Neural progenitor cell (in vitro differentiated cells): ENCODE measurements around the gene PEX12. TPM values are rescaled to one million over a fixed set of nuclear protein-coding genes. Genes with fewer than 3 reads are reported as not detected.
"Not testable (repeated sequence)": the region's sequence is repeated elsewhere in the genome, so short reads cannot be mapped to it uniquely, and the experiment has no call there.

Source experiments
- DNase-seq: peaks from one replicate; pipeline ENCODE4 v3.0.0-alpha.2; 2016; ENCODE audit warnings: low spot score
- H2AFZ ChIP-seq: fragments of 200-600 bp; sonication (generic); replicated peaks from 2 replicates; pipeline ENCODE4 v1.6.1; 2016; ENCODE audit warnings: antibody characterized with exemption
- H3F3A ChIP-seq: fragments of 200-600 bp; sonication (generic); 2 replicates; pipeline ENCODE4 v1.6.1; 2016; ENCODE audit warnings: antibody characterized with exemption, low read depth
- H3K27ac ChIP-seq: fragments of 200-600 bp; sonication (generic); 2 replicates; pipeline ENCODE4 v1.5.1; 2016; ENCODE audit warnings: mild to moderate bottlenecking
- H3K27me3 ChIP-seq: fragments of 200-600 bp; sonication (generic); 2 replicates; pipeline ENCODE4 v1.6.1; 2016; ENCODE audit warnings: mild to moderate bottlenecking, moderate library complexity
- H3K36me3 ChIP-seq: fragments of 200-600 bp; sonication (generic); 2 replicates; pipeline ENCODE4 v1.5.1; 2016
- H3K4me1 ChIP-seq: fragments of 200-600 bp; sonication (generic); 2 replicates; pipeline ENCODE4 v1.6.1; 2016; ENCODE audit warnings: mixed run types
- H3K4me2 ChIP-seq: fragments of 200-600 bp; sonication (generic); 2 replicates; pipeline ENCODE4 v1.6.1; 2016
- H3K4me3 ChIP-seq: fragments of 200-600 bp; sonication (generic); 2 replicates; pipeline ENCODE4 v1.5.1; 2016
- H3K79me2 ChIP-seq: fragments of 200-600 bp; sonication (generic); 2 replicates; pipeline ENCODE4 v1.6.1; 2016; ENCODE audit warnings: low read depth
- H3K9ac ChIP-seq: fragments of 200-600 bp; sonication (generic); 2 replicates; pipeline ENCODE4 v1.6.1; 2016
- H3K9me3 ChIP-seq: fragments of 200-600 bp; sonication (generic); 2 replicates; pipeline ENCODE4 v1.5.1; 2016; ENCODE audit warnings: low read depth
- H4K20me1 ChIP-seq: fragments of 200-600 bp; sonication (generic); 2 replicates; pipeline ENCODE4 v1.6.1; 2016; ENCODE audit warnings: low read depth
- H3K27ac Mint-ChIP-seq: 3 replicates; pipeline ENCODE4 v1.8.0; 2021; ENCODE audit warnings: mixed read lengths
- H3K27me3 Mint-ChIP-seq: 2 replicates; pipeline ENCODE4 v1.8.0; 2022; ENCODE audit warnings: low read depth, mild to moderate bottlenecking, inconsistent platforms, moderate library complexity, mixed read lengths; ENCODE audit not compliant: insufficient read depth
- H3K36me3 Mint-ChIP-seq: 3 replicates; pipeline ENCODE4 v1.8.0; 2021; ENCODE audit warnings: mixed read lengths
- H3K4me1 Mint-ChIP-seq: 3 replicates; pipeline ENCODE4 v1.8.0; 2021; ENCODE audit warnings: mixed read lengths
- H3K4me3 Mint-ChIP-seq: 3 replicates; pipeline ENCODE4 v1.8.0; 2021; ENCODE audit warnings: mild to moderate bottlenecking, moderate library complexity, mixed read lengths
- H3K9me3 Mint-ChIP-seq: 3 replicates; pipeline ENCODE4 v1.8.0; 2020; ENCODE audit warnings: mixed read lengths
- EZH2 ChIP-seq: fragments of 200-600 bp; sonication (generic); IDR thresholded peaks from 2 replicates; pipeline ENCODE4 v1.6.1; 2017; ENCODE audit warnings: antibody characterized with exemption, mild to moderate bottlenecking, moderate library complexity
- EZH2phosphoT487 ChIP-seq: fragments of 200-600 bp; sonication (generic); IDR thresholded peaks from 2 replicates; pipeline ENCODE4 v1.6.1; 2017; ENCODE audit warnings: antibody characterized with exemption
- total RNA-seq: library from RNA; depleted of rRNA; stranded (reverse); fragments of >200 nt; gene quantifications from 2 replicates; pipeline ENCODE4 v1.2.3, GENCODE V29; 2015; ENCODE audit warnings: low replicate concordance
- TF ChIP-seq, protein P1 (sequence below): fragments of 200-600 bp; sonication (generic); IDR thresholded peaks from 2 replicates; pipeline ENCODE4 v1.5.1; 2017; ENCODE audit warnings: antibody characterized with exemption, mild to moderate bottlenecking

Gene PEX12
- total RNA-seq, 1 donor from 2014 or later, result 7.0 TPM

DNA sequence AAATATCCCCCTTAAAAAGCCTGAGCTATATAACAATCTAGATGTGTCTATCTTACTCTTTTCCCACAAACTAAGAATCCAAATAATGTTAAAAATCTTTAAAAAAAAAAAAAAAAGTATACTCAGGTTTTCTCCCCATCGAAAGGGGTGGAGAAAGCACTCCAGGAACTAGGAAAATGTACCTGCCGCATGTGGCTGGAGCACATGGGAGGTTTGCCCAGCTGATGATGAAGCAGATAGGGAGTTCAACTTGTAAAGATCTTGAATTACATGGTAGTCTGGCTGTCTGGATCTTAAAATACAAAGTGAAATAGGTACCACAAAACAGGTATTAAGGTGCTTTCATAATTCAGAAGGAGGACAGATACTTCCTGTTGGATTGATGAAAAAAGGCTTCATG is 9.0 kb downstream of the PEX12 start:
- TF ChIP-seq EZH2phosphoT487 (no peak), EZH2 (no peak)
- TF ChIP-seq, protein P1, sequence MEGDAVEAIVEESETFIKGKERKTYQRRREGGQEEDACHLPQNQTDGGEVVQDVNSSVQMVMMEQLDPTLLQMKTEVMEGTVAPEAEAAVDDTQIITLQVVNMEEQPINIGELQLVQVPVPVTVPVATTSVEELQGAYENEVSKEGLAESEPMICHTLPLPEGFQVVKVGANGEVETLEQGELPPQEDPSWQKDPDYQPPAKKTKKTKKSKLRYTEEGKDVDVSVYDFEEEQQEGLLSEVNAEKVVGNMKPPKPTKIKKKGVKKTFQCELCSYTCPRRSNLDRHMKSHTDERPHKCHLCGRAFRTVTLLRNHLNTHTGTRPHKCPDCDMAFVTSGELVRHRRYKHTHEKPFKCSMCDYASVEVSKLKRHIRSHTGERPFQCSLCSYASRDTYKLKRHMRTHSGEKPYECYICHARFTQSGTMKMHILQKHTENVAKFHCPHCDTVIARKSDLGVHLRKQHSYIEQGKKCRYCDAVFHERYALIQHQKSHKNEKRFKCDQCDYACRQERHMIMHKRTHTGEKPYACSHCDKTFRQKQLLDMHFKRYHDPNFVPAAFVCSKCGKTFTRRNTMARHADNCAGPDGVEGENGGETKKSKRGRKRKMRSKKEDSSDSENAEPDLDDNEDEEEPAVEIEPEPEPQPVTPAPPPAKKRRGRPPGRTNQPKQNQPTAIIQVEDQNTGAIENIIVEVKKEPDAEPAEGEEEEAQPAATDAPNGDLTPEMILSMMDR, result no peak

DNA sequence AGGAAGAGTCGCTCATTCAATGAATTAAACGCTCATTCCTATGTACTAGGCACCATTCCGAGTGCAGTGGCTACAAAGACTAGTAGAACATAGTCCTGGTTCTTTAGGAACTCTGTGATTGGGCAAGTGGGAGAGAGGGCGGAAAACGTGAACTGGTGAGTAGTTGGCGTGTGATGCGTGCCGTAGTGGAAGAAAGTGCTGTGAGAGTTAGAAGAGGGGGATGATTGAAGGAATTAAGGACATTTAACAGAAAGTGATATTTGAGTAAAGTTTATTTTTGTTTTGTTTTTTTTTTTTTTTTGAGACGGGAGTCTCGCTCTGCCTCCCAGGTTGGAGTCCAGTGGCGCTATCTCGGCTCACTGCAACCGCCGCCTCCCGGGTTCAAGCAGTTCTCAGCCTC is 9.8 kb downstream of the PEX12 start:
- Histone ChIP-seq H3F3A (no peaks in the 10 kb centered on the region), H3K36me3 (no peaks in the 10 kb centered on the region), H4K20me1 (peaks cover 16% of the 10 kb centered on the region), H3K9me3 (no peaks in the 10 kb centered on the region), H3K79me2 (peaks cover 48% of the 10 kb centered on the region), H2AFZ (peak overlapping the region; percentile 35), H3K9ac (peak overlapping the region; percentile 93), H3K27me3 (peaks cover 37% of the 10 kb centered on the region), H3K4me1 (peaks cover 16% of the 10 kb centered on the region), H3K4me3 (peak overlapping the region; percentile 94), H3K4me2 (peak overlapping the region; percentile 98), H3K27ac (no peak overlapping the region)
- peak; percentile 35 for DNase-seq
- Mint-ChIP-seq H3K9me3 (no peaks in the 10 kb centered on the region), H3K4me3 (peak overlapping the region; percentile 92), H3K27ac (peak overlapping the region; percentile 54), H3K36me3 (no peaks in the 10 kb centered on the region), H3K4me1 (peaks cover 22% of the 10 kb centered on the region), H3K27me3 (peaks cover 7% of the 10 kb centered on the region)
- TF ChIP-seq EZH2phosphoT487 (no peak), EZH2 (no peak)
- TF ChIP-seq, protein P1, result no peak

More for the DNA sequence above, 9.0 kb downstream of the PEX12 start:
- peak overlapping the region; percentile 94 for H3K4me3 ChIP-seq
- Mint-ChIP-seq H3K27ac (no peak overlapping the region), H3K9me3 (no peaks in the 10 kb centered on the region), H3K36me3 (no peaks in the 10 kb centered on the region), H3K4me3 (peak overlapping the region; percentile 92), H3K4me1 (peaks cover 22% of the 10 kb centered on the region), H3K27me3 (peaks cover 7% of the 10 kb centered on the region)
- no peak overlapping the region for H3K27ac ChIP-seq
- no peak overlapping the region for H3K9ac ChIP-seq
- H3K9me3 ChIP-seq, result no peaks in the 10 kb centered on the region
- H4K20me1 ChIP-seq, result peaks cover 16% of the 10 kb centered on the region
- no peak for DNase-seq
- H3K4me2 ChIP-seq, result peak overlapping the region; percentile 98
- H3F3A ChIP-seq, result peaks cover 2% of the 10 kb centered on the region
- H3K79me2 ChIP-seq, result peaks cover 48% of the 10 kb centered on the region
- H3K36me3 ChIP-seq, result no peaks in the 10 kb centered on the region
- H2AFZ ChIP-seq, result no peak overlapping the region
- peaks cover 29% of the 10 kb centered on the region for H3K27me3 ChIP-seq
- peaks cover 16% of the 10 kb centered on the region for H3K4me1 ChIP-seq

DNA sequence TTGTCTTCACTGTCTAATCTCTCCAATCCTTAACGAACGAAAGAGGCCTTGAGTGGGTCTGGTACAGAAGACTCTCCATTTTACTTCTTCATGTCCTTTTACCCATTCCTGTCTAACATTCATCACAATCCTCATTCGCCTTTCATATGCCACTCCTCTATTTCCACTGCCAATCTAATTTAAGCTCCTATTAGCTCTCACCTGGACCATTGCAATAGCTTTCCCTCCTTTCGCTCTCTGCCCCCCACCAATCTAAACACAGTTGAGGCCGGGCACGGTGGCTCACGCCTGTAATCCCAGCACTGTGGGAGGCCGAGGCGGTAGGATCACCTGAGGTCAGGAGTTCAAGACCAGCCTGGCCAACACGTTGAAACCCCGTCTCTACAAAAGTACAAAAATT is 11.4 kb downstream of the PEX12 start:
- Mint-ChIP-seq H3K4me1 (peaks cover 22% of the 10 kb centered on the region), H3K27ac (peak overlapping the region; percentile 72), H3K9me3 (no peaks in the 10 kb centered on the region), H3K27me3 (peaks cover 7% of the 10 kb centered on the region), H3K4me3 (peak overlapping the region; percentile 92), H3K36me3 (no peaks in the 10 kb centered on the region)
- H3K36me3 ChIP-seq, result no peaks in the 10 kb centered on the region
- H2AFZ ChIP-seq, result no peak overlapping the region
- H3K4me2 ChIP-seq, result peak overlapping the region; percentile 74
- H3K4me1 ChIP-seq, result peaks cover 16% of the 10 kb centered on the region
- H3K27ac ChIP-seq, result no peak overlapping the region
- H3F3A ChIP-seq, result no peaks in the 10 kb centered on the region
- H3K9me3 ChIP-seq, result no peaks in the 10 kb centered on the region
- TF ChIP-seq, protein P1, result no peak
- TF ChIP-seq EZH2phosphoT487 (no peak), EZH2 (no peak)
- H3K79me2 ChIP-seq, result peaks cover 41% of the 10 kb centered on the region
- peaks cover 39% of the 10 kb centered on the region for H3K27me3 ChIP-seq
- peaks cover 16% of the 10 kb centered on the region for H4K20me1 ChIP-seq
- peak overlapping the region; percentile 94 for H3K4me3 ChIP-seq
- no peak for DNase-seq
- H3K9ac ChIP-seq, result no peak overlapping the region

DNA sequence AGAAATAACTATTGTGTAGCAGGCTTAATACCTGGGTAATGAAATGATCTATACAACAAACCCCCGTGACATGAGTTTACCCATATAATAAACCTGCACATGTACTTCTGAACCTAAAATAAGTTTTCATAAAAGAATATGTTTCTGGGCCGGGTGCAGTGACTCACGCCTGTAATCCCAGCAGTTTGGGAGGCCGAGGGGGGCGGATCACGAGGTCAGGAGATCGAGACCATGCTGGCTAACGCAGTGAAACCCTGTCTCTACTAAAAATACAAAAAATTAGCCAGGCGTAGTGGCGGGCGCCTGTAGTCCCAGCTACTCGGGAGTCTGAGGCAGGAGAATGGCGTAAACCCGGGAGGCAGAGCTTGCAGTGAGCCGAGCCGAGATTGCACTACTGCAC is 15.2 kb downstream of the PEX12 start:
- not testable (repeated sequence) for H3K9me3 Mint-ChIP-seq, H3K9ac ChIP-seq, H2AFZ ChIP-seq, DNase-seq, H3K4me1 ChIP-seq, H3K79me2 ChIP-seq, H3K27ac Mint-ChIP-seq, H3K4me3 ChIP-seq, H4K20me1 ChIP-seq, H3K9me3 ChIP-seq, H3K4me1 Mint-ChIP-seq, H3K27me3 Mint-ChIP-seq, H3K4me2 ChIP-seq, H3F3A ChIP-seq, H3K36me3 ChIP-seq, H3K27ac ChIP-seq, H3K4me3 Mint-ChIP-seq, H3K36me3 Mint-ChIP-seq
- H3K27me3 ChIP-seq, result peaks cover 61% of the 10 kb centered on the region
